Naive B cell (primary cell): ENCODE data around the gene ZBTB2. TPM values are rescaled to one million over a fixed set of nuclear protein-coding genes. Genes with fewer than 3 reads are reported as not detected.
A peak's percentile ranks its signal among the peaks of the same experiment; 100 is the strongest.
"Not testable (repeated sequence)": the region's sequence is repeated elsewhere in the genome, so short reads cannot be mapped to it uniquely, and the experiment has no call there.

Experiments
- ATAC-seq, 2 donors: fragments of 150-1000 bp; cut with Tn5 transposase; 2 replicates each; pipeline ENCODE4 v1.10.0; 2021; ENCODE audit warnings: low read depth in 2 of 2, mild to moderate bottlenecking in 2 of 2, moderate library complexity in 2 of 2
- DNase-seq: peaks from one replicate; pipeline ENCODE4 v3.0.0; 2022
- H3K27ac Mint-ChIP-seq, 6 donors: one replicate each; pipeline ENCODE4 v1.8.0; 2020 to 2022; ENCODE audit warnings: mild to moderate bottlenecking in 6 of 6, mixed read lengths in 6 of 6, moderate library complexity in 5 of 6, inconsistent platforms in 2 of 6
- H3K27me3 Mint-ChIP-seq, 3 donors: one replicate each; pipeline ENCODE4 v1.8.0; 2021 to 2022; ENCODE audit warnings: mixed read lengths in 3 of 3, mild to moderate bottlenecking in 1 of 3
- H3K36me3 Mint-ChIP-seq, 2 donors: one replicate each; pipeline ENCODE4 v1.8.0; 2020 to 2022; ENCODE audit warnings: mixed read lengths in 2 of 2, inconsistent platforms in 1 of 2, mild to moderate bottlenecking in 1 of 2
- H3K4me1 Mint-ChIP-seq, 3 donors: one replicate each; pipeline ENCODE4 v1.8.0; 2020 to 2022; ENCODE audit warnings: mixed read lengths in 3 of 3, inconsistent platforms in 1 of 3, mild to moderate bottlenecking in 1 of 3, moderate library complexity in 1 of 3
- H3K4me3 Mint-ChIP-seq, 8 donors: one replicate each; pipeline ENCODE4 v1.8.0; 2020 to 2022; ENCODE audit warnings: mild to moderate bottlenecking in 8 of 8, mixed read lengths in 8 of 8, moderate library complexity in 8 of 8, inconsistent platforms in 2 of 8
- H3K9me3 Mint-ChIP-seq, 7 donors: one replicate each; pipeline ENCODE4 v1.8.0; 2020 to 2022; ENCODE audit warnings: mixed read lengths in 7 of 7, mild to moderate bottlenecking in 5 of 7, inconsistent platforms in 2 of 7, moderate library complexity in 1 of 7
- polyA plus RNA-seq, 6 donors: library from polyadenylated mRNA; unstranded; fragments of 300-500 nt; fragmentation: Illumina TruSeq; gene quantifications; one replicate each; pipeline ENCODE4 v1.2.3, GENCODE V29; 2021; ENCODE audit warnings: low read depth in 6 of 6

The ZBTB2 gene
- polyA plus RNA-seq, 6 donors from 2014 or later, result 11.6 to 22.7 (median 14.5) TPM

- no peaks in the 10 kb centered on the region for H3K27me3 Mint-ChIP-seq
- H3K9me3 Mint-ChIP-seq, result no peaks in the 10 kb centered on the region
- ATAC-seq, result peak; percentile 13 to 17
- peak overlapping the region in 3 of 6 donors; percentile 67 to 99 (median 98) for H3K27ac Mint-ChIP-seq
- DNase-seq, result peak; percentile 78
- peaks cover 24 to 50% (median 46%) of the 10 kb centered on the region in 3 donors for H3K4me1 Mint-ChIP-seq
- peak overlapping the region in 7 of 8 donors; percentile 91 to 98 (median 95) for H3K4me3 Mint-ChIP-seq
- H3K36me3 Mint-ChIP-seq, result no peaks in the 10 kb centered on the region
These were observed 398 bp downstream of the ZBTB2 start for GRCh38 chr6:151390851-151391470.

GRCh38 chr6:151390276-151390850 is 996 bp downstream of the ZBTB2 start:
- Mint-ChIP-seq H3K27ac (peak overlapping the region in 5 of 6 donors; percentile 57 to 98 (median 80)), H3K36me3 (no peaks in the 10 kb centered on the region), H3K4me1 (peaks cover 24 to 48% (median 43%) of the 10 kb centered on the region in 3 donors), H3K4me3 (peak overlapping the region; percentile 72 to 98 (median 90)), H3K9me3 (no peaks in the 10 kb centered on the region), H3K27me3 (no peaks in the 10 kb centered on the region)
- ATAC-seq, result peak; percentile 75 to 76
- peak; percentile 99 for DNase-seq

- Mint-ChIP-seq H3K4me3 (peak overlapping the region; percentile 90 to 98 (median 94)), H3K9me3 (no peaks in the 10 kb centered on the region), H3K27me3 (no peaks in the 10 kb centered on the region), H3K4me1 (peaks cover 26 to 48% (median 37%) of the 10 kb centered on the region in 3 donors), H3K27ac (peak overlapping the region; percentile 96 to 98 (median 98)), H3K36me3 (no peaks in the 10 kb centered on the region)
- no peak for DNase-seq
- peak; percentile 68 to 69 for ATAC-seq
These were observed 1.6 kb downstream of the ZBTB2 start for GRCh38 chr6:151389618-151390275.

GRCh38 chr6:151388997-151389617 is 2.3 kb downstream of the ZBTB2 start:
- DNase-seq (peak; percentile 8), ATAC-seq (no peak)
- H3K36me3 Mint-ChIP-seq, result no peaks in the 10 kb centered on the region
- H3K27ac Mint-ChIP-seq, result peak overlapping the region; percentile 96 to 98 (median 98)
- peak overlapping the region; percentile 90 to 98 (median 94) for H3K4me3 Mint-ChIP-seq
- no peaks in the 10 kb centered on the region for H3K9me3 Mint-ChIP-seq
- H3K4me1 Mint-ChIP-seq, result peaks cover 31 to 46% (median 36%) of the 10 kb centered on the region in 3 donors
- H3K27me3 Mint-ChIP-seq, result no peaks in the 10 kb centered on the region

- Mint-ChIP-seq H3K27me3 (no peaks in the 10 kb centered on the region), H3K4me3 (peak overlapping the region in 3 of 8 donors; percentile 15 to 66 (median 59)), H3K27ac (peak overlapping the region in 3 of 6 donors; percentile 28 to 88 (median 83)), H3K36me3 (no peaks in the 10 kb centered on the region), H3K4me1 (peaks cover 25 to 37% (median 30%) of the 10 kb centered on the region in 3 donors), H3K9me3 (no peaks in the 10 kb centered on the region)
- DNase-seq, result no peak
- ATAC-seq, result no peak
These were observed 3.1 kb downstream of the ZBTB2 start for GRCh38 chr6:151388236-151388635.

GRCh38 chr6:151387175-151387970 is 4.0 kb downstream of the ZBTB2 start:
- H3K9me3 Mint-ChIP-seq, result no peaks in the 10 kb centered on the region

GRCh38 chr6:151385177-151385576 is 6.2 kb downstream of the ZBTB2 start:
- Mint-ChIP-seq H3K4me1 (peaks cover 22 to 36% (median 25%) of the 10 kb centered on the region in 3 donors), H3K9me3 (no peaks in the 10 kb centered on the region), H3K27ac (peak overlapping the region in 4 of 6 donors; percentile 12 to 54 (median 28)), H3K4me3 (no peak overlapping the region), H3K27me3 (no peaks in the 10 kb centered on the region), H3K36me3 (no peaks in the 10 kb centered on the region)
- DNase-seq, result no peak
- ATAC-seq, result no peak

More at GRCh38 chr6:151387175-151387970, 4.0 kb downstream of the ZBTB2 start:
- ATAC-seq (no peak), DNase-seq (no peak)
- H3K27ac Mint-ChIP-seq, result peak overlapping the region in 2 of 6 donors; percentile 10 to 11
- H3K36me3 Mint-ChIP-seq, result no peaks in the 10 kb centered on the region
- peaks cover 17 to 29% (median 22%) of the 10 kb centered on the region in 3 donors for H3K4me1 Mint-ChIP-seq
- H3K4me3 Mint-ChIP-seq, result peak overlapping the region in 1 of 8 donors; percentile 59
- no peaks in the 10 kb centered on the region for H3K27me3 Mint-ChIP-seq

- Mint-ChIP-seq H3K4me1 (peaks cover 26 to 38% (median 27%) of the 10 kb centered on the region in 3 donors), H3K27me3 (no peaks in the 10 kb centered on the region), H3K4me3 (peak overlapping the region in 2 of 8 donors; percentile 30 to 47), H3K36me3 (no peaks in the 10 kb centered on the region), H3K27ac (peak overlapping the region in 3 of 6 donors; percentile 18 to 94 (median 54)), H3K9me3 (no peaks in the 10 kb centered on the region)
- no peak for DNase-seq
- ATAC-seq, result no peak
These were observed 7.2 kb downstream of the ZBTB2 start for GRCh38 chr6:151384151-151384550.

- not testable (repeated sequence) for H3K9me3 Mint-ChIP-seq, ATAC-seq, H3K4me3 Mint-ChIP-seq, H3K27ac Mint-ChIP-seq, H3K27me3 Mint-ChIP-seq, H3K36me3 Mint-ChIP-seq, DNase-seq
- peaks cover 33 to 36% (median 35%) of the 10 kb centered on the region in 3 donors for H3K4me1 Mint-ChIP-seq
These were observed 8.7 kb downstream of the ZBTB2 start for GRCh38 chr6:151382631-151383030.

- no peaks in the 10 kb centered on the region for H3K9me3 Mint-ChIP-seq
- ATAC-seq (no peak), DNase-seq (no peak)
- peak overlapping the region in 1 of 8 donors; percentile 14 for H3K4me3 Mint-ChIP-seq
- H3K36me3 Mint-ChIP-seq, result no peaks in the 10 kb centered on the region
- peaks cover 36 to 40% (median 39%) of the 10 kb centered on the region in 3 donors for H3K4me1 Mint-ChIP-seq
- H3K27ac Mint-ChIP-seq, result peak overlapping the region in 3 of 6 donors; percentile 8 to 62 (median 56)
- H3K27me3 Mint-ChIP-seq, result no peaks in the 10 kb centered on the region
These were observed 9.6 kb downstream of the ZBTB2 start for GRCh38 chr6:151381722-151382121.

GRCh38 chr6:151380848-151381205 is 10.5 kb downstream of the ZBTB2 start:
- no peak for DNase-seq
- Mint-ChIP-seq H3K4me3 (peak overlapping the region; percentile 21 to 87 (median 72)), H3K27ac (peak overlapping the region; percentile 77 to 97 (median 94)), H3K27me3 (no peaks in the 10 kb centered on the region), H3K36me3 (no peaks in the 10 kb centered on the region), H3K4me1 (peaks cover 45 to 48% (median 45%) of the 10 kb centered on the region in 3 donors), H3K9me3 (no peaks in the 10 kb centered on the region)
- no peak for ATAC-seq

GRCh38 chr6:151379933-151380847 is 11.2 kb downstream of the ZBTB2 start:
- Mint-ChIP-seq H3K4me3 (peak overlapping the region; percentile 21 to 87 (median 72)), H3K4me1 (peaks cover 49 to 52% (median 50%) of the 10 kb centered on the region in 3 donors), H3K36me3 (no peaks in the 10 kb centered on the region), H3K9me3 (no peaks in the 10 kb centered on the region), H3K27ac (peak overlapping the region; percentile 88 to 97 (median 94)), H3K27me3 (no peaks in the 10 kb centered on the region)
- DNase-seq (peak; percentile 32), ATAC-seq (peak; percentile 93)
